Measurements from ENCODE around the gene DDR2.

DDR2 gene

GRCh38 chr1:162697140-162697895 lies 65.1 kb downstream of the DDR2 start:
- no peak for TF ChIP-seq CTCF (IDR thresholded peaks at IDR 0.05; ENCODE audit: low read depth, low read length)
- DNase-seq (ENCODE audit: low read depth, low spot score), result no peak
- in situ Hi-C loops (cut with HindIII; ENCODE audit: low sequenced_read_pairs), result no loop called here
- H3K4me3 ChIP-seq (ENCODE audit: low read depth, low read length), result no peak overlapping the region

- in situ Hi-C loops (cut with HindIII; ENCODE audit: low sequenced_read_pairs), result no loop called here
- H3K4me3 ChIP-seq (ENCODE audit: low read depth, low read length), result no peak overlapping the region
- no peak for TF ChIP-seq CTCF (IDR thresholded peaks at IDR 0.05; ENCODE audit: low read depth, low read length)
- DNase-seq (ENCODE audit: low read depth, low spot score), result no peak
Observed at GRCh38 chr1:162699366-162699765, 67.1 kb downstream of the DDR2 start.

- in situ Hi-C loops (cut with HindIII; ENCODE audit: low sequenced_read_pairs), result no loop called here
- DNase-seq (ENCODE audit: low read depth, low spot score), result no peak
- no peak for TF ChIP-seq CTCF (IDR thresholded peaks at IDR 0.05; ENCODE audit: low read depth, low read length)
- no peak overlapping the region for H3K4me3 ChIP-seq (ENCODE audit: low read depth, low read length)
Observed at GRCh38 chr1:162700131-162700530, 67.9 kb downstream of the DDR2 start.

GRCh38 chr1:162701286-162701685 lies 69.0 kb downstream of the DDR2 start:
- TF ChIP-seq CTCF (IDR thresholded peaks at IDR 0.05; ENCODE audit: low read depth, low read length), result no peak
- H3K4me3 ChIP-seq (ENCODE audit: low read depth, low read length), result no peak overlapping the region
- in situ Hi-C loops (cut with HindIII; ENCODE audit: low sequenced_read_pairs), result no loop called here
- no peak for DNase-seq (ENCODE audit: low read depth, low spot score)

GRCh38 chr1:162702628-162703027 lies 70.4 kb downstream of the DDR2 start:
- DNase-seq (ENCODE audit: low read depth, low spot score), result no peak
- no peak for TF ChIP-seq CTCF (IDR thresholded peaks at IDR 0.05; ENCODE audit: low read depth, low read length)
- H3K4me3 ChIP-seq (ENCODE audit: low read depth, low read length), result no peak overlapping the region
- in situ Hi-C loops (cut with HindIII; ENCODE audit: low sequenced_read_pairs), result no loop called here

GRCh38 chr1:162703708-162704107 lies 71.4 kb downstream of the DDR2 start:
- H3K4me3 ChIP-seq (ENCODE audit: low read depth, low read length), result no peak overlapping the region
- DNase-seq (ENCODE audit: low read depth, low spot score), result no peak
- no peak for TF ChIP-seq CTCF (IDR thresholded peaks at IDR 0.05; ENCODE audit: low read depth, low read length)
- in situ Hi-C loops (cut with HindIII; ENCODE audit: low sequenced_read_pairs), result no loop called here
